NCI-H2107 treated with DMSO at 0.1 percent for 48 hours (cell line): ENCODE results near the gene WIPF2.

Experiments used
- DNase-seq: peaks from one replicate; lab custom pipeline; 2025; ENCODE audit not compliant: unreplicated experiment; lab: John Stamatoyannopoulos, UW

The WIPF2 gene

DNA sequence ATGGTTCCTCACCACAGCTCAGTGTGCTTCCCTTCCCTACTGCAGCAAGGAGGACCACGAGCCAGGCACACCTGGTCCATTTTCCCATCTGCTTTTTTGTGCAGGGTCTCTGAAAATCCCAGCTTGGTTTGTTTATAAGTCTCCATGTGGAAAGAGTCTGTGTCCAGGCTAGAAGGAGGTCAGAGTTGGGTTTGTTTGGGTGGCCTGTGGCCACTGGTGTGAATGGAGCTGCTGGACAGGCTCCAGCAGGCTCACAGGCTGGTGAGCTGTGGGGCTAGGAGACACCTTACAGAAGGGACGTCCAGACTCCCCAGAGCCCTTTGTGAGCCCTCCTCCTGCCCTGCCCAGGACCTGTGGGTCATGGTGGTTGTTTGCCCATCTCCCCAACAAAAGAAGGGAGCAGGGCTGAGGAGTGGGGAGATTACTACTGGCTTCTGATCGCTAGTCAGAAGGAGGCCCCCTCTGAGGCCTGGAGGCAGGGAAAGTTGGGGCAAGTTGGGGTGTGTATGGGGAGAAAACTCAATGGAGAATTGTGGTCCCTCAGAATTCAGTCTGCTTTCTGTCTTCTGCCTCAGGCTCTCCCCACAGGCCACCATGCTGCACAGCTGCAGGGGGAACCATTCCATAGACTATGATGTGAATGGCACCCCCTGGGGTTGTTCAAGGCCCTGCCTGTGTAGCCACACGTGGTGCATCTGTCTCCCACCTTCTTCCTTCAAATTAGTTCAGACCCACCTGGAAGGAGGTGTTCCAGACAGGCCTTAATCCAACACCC is 94.0 kb downstream of the WIPF2 start:
- no peak for DNase-seq

DNA sequence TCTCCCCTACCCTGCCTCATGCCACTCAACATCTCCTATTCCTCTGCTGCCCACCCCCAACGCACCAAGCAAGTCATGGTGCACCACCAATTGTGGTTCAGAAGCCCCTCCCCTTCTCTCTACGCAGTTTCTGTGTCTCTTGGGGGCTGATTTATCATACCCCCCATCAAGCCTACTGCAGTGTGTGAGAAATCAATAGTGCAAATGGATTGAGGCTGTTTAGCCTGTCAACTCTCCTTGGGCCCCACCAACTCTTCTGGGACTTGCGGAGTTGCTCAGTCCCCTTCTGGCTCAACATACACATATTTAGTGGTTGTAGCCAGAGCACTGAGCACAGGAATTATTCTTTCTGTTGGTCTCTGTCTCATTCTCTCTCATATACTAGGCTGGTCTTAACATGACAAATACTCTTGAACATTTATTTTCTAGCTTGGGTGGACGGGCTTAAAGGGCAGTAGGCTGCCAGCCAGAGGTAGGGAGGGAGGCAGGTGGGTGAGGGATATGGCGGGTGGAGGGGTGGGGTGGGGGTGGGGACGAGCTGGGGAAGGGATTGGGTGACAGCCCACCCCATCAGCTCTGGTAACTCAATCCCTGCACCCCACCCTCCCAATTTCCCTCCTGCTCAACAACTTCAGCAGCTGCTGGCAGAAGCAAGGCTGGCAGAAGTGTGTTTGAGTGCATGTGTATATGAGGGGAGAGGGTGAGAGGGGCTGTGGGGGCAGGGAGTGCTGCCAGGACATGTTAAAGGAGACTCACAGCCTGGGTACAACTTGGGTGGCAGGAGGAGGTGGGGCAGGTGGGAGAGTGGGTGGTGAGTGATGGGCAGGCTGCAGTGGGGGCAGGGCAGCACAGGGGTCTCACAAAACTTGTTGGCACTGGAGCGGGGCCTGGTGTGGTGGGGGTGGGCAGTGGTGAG is 94.8 kb downstream of the WIPF2 start:
- DNase-seq: peak; percentile 86

DNA sequence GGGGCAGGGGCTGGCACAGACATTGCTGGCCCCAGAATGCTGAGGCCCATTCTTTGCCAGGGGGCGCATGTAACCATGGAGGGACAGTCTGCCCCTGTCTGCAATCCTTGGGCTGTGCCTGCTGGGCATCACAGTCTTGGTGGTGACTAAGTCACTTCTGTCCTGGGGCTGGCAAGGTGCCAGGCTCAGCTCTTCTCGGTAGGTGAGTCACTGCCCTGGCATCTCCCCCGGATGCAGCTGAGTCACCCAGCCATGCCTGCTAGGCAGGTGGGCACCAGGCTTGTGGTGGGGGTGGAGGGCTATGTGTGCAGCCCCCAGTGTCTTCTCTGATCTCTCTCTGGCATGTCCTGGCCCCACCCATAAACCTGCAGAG is 95.5 kb downstream of the WIPF2 start:
- peak; percentile 58 for DNase-seq

DNA sequence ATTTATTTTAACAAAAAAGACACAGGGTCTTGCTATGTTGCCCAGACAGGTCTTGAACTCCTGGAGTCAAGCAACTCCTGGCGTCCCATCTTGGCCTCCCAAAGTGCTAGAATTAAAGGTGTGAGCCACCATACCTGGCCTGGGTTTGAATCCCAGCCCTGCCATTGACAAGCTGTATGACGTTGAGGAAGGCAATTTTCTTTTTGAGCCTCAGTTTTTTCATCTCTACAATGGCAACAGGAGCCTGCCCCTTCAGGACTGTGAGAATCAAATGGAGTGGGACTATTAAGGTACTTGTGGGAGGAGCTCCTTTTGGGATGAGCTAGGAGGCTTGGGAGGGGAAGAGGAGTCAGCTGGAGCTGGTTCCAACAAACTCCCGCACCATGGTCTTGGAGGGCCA is 96.1 kb downstream of the WIPF2 start:
- DNase-seq: no peak

DNA sequence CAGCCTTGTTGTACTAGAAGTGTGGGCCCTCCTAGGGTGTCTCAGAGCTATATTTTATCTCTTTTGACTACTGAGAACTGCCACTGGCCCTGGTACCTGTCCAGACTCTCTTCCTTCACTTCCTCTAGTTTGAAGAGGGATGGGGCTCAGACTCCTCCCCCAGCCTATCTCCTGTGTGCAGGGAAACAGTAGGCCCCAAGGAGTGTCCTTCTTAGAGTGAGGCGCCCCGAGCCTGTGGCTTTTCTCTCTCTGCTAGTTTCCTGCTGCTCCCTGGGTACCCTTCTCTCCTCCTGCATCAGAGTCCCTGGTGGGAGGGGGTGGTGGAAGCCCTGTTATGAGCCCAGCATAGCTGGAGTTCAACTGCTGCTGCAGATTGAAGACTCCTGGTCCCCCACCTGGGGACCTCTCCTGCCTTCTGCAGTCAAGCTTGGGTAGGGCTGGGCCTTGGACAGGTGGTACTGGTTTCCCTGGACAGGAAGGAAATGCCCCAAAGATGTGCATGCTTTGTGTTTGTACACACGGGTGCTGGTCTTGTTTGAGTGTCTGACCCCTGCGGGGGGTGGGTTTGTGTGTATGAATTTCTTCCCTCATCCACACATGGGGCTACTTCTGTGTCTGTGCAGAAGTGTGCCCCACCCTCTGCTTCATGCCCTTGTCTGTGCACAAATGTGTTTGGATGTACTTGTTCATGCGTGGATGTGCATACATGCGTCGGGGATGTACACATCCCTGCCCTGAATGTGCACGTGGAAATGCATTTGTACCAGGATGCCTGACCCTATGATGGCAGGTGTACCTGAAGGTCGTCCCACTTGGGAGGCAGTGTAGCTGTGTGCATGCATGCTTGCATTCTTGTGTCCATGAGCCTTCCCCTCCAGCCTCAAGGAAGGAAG is 96.8 kb downstream of the WIPF2 start:
- DNase-seq: no peak

DNA sequence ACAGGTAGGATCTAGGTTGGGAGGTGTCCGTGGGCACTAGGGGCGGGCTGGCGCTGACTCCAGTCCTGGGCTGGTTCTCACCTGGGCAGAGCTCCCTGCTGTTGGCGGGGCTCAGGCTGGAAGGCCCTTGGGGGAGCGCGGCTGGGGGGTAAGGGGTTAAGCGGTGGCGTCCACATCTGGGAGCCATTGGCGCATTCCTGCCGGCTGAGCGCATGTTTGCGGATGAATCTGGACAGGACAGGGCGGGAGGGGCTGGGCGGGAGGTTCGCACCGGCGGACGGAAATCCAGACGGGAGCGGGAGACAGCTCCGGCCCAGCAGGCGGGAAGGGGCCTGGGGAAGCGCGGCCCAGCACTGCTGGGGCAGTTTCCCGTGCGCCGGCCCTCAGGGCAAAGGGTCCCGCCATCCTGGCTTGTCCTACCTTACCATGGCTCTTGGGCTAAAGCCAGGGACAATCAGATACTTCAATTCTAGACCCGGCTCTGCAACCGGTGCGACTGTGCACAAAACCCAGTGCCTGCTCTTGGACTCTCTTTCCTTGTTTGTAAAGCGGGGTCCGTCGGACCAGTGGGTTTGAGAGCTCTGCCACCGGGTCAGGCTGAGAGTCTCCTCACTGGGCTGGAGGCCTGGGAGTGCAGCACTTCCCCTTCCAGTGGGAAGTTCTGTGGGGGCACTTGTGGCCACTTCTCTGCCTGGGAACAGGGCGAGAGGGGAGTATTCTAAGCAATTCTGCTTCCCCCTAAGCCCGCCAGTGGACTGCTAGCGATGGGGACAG is 97.7 kb downstream of the WIPF2 start:
- DNase-seq: no peak

DNA sequence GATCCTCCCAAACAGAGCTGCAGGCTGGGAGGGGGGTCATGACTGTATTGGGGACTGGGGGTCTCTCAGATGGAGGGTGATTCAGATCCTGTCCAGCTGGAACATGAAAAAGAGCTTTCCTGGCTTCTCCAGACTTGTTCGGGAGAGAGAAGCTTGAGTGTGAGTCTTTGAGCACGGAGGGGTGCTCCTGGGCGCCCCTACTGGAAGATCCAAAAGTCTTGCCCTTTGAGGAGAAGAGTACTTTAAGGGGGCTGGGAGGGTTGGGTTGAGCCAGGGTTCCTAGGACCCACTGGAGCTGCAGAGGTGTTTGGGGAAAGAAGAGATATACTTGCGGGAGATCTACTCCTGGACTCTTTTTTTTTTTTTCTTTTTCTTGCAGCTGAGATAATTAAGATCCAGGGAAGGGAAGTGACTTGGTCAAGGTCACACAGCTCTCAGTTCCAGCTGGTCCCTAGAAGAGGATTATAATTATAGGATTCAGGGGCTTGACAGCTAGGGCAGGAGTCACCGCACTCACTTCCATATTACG is 98.3 kb downstream of the WIPF2 start:
- no peak for DNase-seq

DNA sequence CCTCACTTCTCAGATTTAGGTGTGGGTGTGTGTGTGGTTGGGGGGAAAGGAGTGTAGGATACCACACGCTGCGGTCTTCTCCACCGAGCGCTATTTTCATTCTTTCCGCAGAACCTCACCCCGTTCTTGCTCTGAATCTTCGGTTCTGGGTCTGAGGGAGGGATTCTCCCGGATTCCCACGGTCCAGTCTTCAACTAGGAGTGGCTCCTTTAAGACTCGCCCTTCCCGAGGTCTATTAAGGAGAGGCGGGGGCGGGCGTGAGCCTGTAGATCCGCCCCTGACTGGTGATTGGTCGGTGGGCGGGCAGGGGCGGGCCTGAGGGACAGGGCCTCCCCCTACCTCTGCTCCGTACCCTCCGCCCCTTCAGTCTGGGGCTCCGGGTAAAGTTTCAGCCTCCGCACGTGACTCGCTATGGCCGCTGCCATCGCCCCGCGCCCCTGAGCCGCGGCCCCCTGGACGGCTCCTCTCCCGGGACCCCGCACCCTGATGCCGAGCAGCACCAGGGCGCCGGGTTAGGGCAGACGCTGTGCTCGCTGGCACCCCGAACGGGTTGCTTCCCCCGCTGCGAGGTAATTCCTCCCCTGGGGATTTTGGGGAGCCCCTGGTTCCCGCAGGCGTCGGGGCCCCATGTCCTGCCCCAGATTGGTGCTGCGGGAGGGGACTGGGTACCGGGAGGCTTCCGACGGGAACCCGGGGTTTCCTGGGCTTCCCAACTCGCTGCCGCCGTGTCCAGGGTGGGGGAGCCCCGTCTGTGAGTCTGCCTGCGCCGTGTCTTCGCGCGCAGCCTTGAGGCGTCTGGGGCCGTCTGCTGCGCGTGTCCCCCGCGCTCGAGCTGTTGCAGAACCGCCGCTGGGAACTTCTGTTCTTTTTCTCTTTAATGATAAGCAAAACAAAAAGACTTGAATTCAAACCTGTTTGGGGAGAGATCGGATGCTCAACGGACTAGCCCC is 99.1 kb downstream of the WIPF2 start:
- DNase-seq: peak; percentile 93

DNA sequence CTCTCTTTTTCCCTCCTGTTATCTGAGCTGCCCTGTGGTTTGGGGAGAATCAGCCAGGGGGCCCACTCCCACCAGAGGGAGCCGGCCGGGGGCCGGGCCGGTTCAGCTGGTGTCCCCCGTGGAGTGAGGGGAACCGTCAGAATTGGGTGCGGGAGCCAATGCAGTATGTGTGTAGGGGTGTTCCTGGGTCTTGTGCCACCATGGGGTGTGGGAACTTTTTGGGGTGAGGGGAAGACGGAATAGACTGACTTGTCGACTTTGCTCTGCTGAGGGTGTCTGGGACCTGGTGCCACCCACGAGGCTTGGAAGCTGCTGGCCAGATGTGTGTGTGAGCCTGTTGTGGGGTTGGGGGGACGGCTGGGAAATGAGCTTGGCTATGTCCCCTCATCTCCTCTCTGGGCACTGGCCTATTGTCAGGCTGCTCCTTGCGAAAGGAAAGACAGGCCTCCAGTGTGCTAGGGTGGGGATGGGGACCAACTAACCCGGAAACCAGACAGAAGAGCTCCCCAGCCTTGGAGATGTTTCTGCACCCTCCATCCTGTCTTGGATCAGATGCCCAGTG is 99.8 kb downstream of the WIPF2 start:
- DNase-seq: no peak

DNA sequence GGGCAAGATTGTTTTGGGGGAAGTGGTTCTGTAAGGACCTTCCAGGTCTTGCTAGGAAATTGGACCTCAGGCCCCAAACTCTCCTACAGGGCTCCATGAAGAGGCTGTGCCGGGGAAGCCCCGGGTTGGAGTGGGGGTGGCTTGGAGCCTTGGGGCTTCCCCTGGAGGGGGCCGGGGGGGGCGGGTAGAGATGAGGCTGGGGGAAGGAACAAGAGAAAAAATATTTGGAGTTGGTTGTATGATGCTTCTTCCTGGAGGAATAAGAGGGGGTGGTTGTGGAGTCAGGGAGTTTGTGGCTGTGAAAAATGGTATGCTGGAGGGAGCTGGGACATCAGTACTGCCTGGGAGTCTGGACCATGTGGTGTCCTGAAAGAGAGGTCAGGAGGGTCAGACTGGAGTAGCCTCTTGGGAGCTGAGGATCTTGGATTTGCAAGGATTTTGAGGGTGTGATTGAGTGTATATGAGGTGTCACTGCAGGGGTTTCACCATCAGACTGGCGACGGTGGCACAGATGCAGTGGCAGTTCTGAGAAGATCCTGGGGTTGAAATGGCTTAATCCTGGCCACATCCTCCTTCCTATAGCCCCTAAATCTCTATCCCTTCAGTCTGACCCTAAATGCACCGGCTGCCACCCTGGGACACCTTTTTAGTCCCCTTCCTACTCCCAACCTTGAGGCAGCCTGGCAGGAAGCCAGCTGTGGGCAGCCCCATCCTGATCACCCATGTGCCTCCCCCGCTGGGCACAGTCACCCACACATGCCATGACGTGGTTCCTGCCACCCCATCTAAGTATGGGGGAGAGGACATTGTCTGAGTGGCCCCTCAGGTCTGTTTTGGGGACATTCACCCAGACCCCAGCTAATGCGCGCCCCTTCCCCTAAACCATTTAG is 100.8 kb downstream of the WIPF2 start:
- no peak for DNase-seq

DNA sequence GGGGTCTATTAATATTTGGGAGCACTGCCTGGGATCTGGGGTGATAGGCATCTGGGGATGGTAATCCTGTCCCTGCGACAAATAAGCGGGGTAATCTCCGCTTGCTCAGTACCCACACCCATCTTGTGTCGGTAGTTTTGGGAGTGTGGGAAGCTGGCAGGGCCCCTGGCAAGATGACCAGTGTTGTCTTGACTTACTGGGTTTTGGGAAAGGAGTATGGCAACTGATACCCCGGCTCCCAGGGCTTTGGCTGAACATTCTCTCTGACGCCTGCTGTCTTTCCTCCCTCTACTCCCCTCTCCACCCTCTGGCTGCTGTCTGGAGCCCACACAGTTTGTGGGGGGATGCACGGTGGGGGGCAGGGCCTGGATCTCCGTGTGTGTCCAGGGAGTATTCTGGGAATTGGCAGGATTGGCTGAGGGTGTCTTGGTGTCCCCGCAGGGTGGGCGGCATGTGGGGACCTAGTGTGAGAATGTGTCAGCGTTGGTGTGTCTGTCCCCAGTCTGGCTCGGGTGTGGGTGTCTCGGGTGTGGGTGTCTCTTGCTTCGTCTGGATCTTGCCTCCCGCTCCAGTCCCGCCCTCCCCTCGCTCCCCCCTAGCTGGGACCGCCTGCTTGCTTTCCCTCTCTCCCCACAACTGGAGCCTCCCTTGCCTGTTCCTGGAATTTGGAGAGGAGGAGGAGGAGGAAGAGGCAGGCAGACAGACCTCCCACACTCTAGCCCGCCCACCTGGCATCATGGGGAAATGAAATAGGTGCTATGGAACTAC is 101.8 kb downstream of the WIPF2 start:
- no peak for DNase-seq

DNA sequence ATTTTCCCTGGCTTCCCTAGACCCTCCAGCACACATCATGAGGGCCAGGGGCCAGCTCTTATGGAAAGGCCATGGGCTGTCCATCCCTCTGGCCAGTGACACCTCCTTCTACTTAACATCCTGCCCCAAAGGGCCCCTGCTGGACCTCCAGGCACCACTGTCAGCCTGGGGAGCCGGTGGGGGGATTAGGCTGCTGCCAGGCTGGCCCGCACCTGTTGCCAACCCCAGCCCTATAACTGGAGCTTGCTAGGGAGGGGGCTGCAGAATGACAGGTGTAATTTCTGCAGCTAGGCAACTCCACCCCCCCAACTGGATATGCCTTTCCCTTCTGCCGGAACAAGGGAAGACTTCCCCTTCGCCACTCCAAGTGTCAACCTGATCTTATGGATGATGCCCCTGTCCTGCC is 102.4 kb downstream of the WIPF2 start:
- no peak for DNase-seq

DNA sequence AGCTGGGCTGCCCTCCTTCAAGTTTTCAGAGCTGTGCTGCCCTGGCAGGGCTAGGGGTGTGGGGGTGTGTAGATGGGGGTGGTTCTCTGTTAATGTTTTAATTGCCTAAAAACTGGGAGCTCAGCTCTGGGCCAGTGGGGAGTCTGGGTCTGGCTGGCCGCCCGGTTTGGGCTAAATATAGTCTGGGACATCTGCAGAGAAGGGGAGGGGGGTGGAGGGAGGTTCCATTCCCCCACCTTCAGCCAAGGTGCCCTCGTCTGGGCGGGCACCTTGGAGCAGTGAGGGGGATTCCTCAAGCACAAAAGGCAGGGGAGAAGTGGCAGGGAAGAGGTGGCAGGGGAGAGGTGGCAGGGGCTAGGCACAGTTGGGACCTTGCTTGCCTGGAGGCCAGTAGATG is 102.9 kb downstream of the WIPF2 start:
- DNase-seq: no peak

DNA sequence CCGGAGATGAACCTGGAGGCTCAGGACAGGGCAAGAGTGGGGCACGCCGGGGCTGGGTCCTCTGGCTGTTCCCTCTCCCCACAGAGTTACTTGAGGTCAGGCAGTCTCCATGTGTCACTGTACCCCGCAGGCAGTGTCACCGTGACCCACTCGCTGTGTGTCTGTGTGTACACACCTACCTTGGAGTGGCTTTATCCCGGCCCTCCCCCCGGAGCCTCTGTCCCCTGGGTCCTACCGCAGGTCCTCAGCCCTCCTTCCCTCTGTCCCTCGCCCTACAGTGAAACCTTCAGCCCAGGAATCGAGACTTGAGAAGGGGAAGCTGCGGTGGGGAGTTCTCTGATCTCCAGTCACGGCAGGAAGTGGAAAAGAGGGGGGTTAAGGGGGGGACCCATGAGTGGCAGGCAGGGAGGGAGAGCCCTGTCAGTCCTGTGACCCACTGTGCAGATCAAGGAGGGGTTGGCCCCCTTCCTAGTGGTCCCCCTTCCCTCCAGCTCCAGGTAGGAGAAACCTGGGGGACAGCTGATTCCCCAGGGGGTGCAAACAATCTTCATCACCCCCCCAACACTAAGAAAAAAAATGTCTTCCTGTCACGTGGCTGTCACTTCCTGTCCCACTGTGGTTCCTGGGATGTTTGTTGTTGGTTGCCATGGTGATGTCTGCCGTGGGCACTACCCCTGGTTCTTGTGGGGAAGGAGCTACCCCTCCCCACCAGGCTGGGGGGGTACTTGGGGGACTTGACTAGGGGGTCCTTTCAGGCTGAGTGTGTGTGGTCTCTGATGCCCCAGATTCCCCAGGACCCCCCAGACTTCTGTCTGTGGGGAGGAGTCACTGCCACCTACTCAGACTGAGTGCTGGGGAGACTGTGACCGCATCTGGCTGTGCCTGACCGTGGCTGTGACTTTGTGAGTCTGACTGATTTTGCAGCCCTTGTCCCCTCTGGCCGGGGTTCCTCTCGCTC is 103.5 kb downstream of the WIPF2 start:
- DNase-seq: no peak

DNA sequence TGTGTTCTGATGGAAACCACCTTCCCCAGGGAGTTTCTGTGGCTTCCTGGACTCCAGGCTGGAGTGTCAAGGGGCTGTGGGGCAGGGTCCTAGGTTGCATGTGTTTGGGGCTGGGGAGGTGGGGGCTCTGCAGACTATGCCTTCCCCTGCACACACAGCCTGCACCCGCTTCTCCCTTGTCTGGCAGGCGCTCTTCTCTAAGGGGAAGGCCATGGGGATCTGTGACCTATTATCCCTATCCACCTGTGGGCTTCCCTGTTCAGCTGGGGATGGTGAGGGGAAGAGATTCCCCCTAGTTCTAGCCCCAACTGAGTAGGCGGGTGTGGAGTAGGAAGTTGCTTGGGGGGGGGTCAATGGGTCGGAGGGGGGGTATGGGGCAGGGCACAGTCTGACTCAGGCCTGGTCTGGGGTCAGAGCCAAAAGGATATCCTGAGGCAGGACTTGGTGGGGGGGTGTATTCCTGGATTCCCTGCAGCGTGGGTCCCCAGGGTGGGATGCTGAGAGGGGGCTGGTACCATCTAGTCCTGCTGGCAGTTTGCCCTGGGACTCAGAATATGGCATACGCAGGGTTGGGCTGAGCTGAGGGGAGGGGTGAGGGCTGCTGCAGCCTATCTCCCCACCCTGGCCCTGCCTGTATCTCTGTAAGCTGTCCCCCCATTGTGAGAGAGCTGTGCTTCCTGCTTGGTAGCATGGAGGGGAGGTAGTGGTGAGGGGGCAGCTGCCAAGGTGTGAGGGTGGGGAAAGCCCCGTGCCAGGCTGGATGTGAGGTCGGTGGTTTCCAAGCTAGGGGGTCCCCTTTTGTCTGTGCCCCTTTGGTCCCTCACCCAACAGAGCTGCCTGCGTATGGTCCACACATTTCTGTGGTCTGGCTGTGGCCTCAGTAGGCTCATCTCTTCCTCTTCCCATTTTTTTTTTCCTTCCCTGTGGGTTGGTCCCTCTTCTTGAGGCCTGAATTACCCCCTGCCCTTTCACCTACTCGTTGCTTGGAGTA is 104.6 kb downstream of the WIPF2 start:
- no peak for DNase-seq
